ENCODE data around the gene ZNFX1.
A peak's percentile ranks its signal among the peaks of the same experiment; 100 is the strongest.
"Not testable (repeated sequence)": the region's sequence is repeated elsewhere in the genome, so short reads cannot be mapped to it uniquely, and the experiment has no call there.

ZNFX1 gene

GRCh38 chr20:49210101-49210756 is 67.6 kb downstream of the ZNFX1 start:
- no peak for DNase-seq (ENCODE audit: low spot score)

DNA sequence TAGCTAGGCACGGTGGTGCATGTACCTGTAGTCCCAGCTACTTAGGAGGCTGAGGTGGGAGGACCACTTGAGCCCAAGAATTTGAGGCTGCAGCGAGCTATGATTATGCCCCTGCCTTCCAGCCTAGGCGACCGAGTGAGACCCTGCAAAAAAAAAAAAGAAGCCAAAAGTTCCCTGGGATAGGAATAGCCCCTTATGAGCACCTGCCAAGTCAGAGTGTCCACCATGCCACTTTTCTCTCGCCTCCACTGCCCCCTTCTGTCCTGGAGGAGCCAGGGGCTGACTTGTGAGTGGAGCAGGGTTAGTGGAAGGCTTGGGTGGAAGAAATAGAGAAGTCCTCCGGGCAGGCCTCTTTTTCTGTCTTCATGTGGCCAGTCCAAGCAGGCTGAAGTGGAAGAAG is 70.8 kb downstream of the ZNFX1 start:
- DNase-seq (ENCODE audit: low spot score), result peak; percentile 44

- no peak for DNase-seq (ENCODE audit: low spot score)
Observed at GRCh38 chr20:49203746-49204145, 74.1 kb downstream of the ZNFX1 start.

DNA sequence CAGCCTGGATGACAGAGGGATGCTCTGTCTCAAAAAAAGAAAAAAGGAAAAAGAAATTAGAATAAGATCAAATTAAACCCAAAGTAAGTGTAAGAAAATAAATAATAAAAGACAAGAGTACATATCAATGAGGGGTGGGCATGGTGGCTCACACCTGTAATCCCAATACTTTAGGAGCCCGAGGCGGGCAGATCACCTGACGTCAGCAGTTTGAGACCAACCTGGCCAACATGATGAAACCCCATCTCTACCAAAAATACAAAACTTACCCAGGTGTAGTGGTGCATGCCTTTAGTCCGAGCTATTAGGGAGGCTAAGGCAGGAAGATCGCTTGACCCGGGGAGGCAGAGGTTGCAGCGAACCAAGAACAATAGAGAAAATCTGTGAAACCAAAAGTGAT is 74.8 kb downstream of the ZNFX1 start:
- no peak for DNase-seq (ENCODE audit: low spot score)

- no peak for DNase-seq (ENCODE audit: low spot score)
Observed at GRCh38 chr20:49199729-49200293, 78.0 kb downstream of the ZNFX1 start.

GRCh38 chr20:49192944-49193518 is 84.8 kb downstream of the ZNFX1 start:
- not testable (repeated sequence) for DNase-seq (ENCODE audit: low spot score)
